NCI-H82 treated with DMSO at 0.1 percent for 48 hours (cell line): ENCODE measurements around the gene ARAF.
A peak's percentile ranks its signal among the peaks of the same experiment; 100 is the strongest.

Source experiments
- DNase-seq: peaks from one replicate; lab custom pipeline; 2025; ENCODE audit not compliant: unreplicated experiment; lab: John Stamatoyannopoulos, UW

Gene ARAF

GRCh38 chrX:47563801-47564315, 2.9 kb downstream of the ARAF start:
- no peak for DNase-seq

GRCh38 chrX:47564438-47565085, 3.6 kb downstream of the ARAF start:
- no peak for DNase-seq

GRCh38 chrX:47566841-47567240, 5.8 kb downstream of the ARAF start:
- no peak for DNase-seq

GRCh38 chrX:47568656-47569295, 7.8 kb downstream of the ARAF start:
- no peak for DNase-seq

GRCh38 chrX:47570794-47571193, 9.8 kb downstream of the ARAF start:
- no peak for DNase-seq

GRCh38 chrX:47571215-47571614, 10.2 kb downstream of the ARAF start:
- DNase-seq = no peak

GRCh38 chrX:47571896-47572295, 10.9 kb downstream of the ARAF start:
- no peak for DNase-seq

- DNase-seq = no peak
Measured at GRCh38 chrX:47572773-47573340, 11.9 kb downstream of the ARAF start.

- no peak for DNase-seq
Measured at GRCh38 chrX:47573341-47574075, 12.5 kb downstream of the ARAF start.

GRCh38 chrX:47574076-47574546, 13.1 kb downstream of the ARAF start:
- no peak for DNase-seq

- no peak for DNase-seq
Measured at GRCh38 chrX:47574547-47575301, 13.7 kb downstream of the ARAF start.

GRCh38 chrX:47576021-47576898, 15.3 kb downstream of the ARAF start:
- no peak for DNase-seq

- no peak for DNase-seq
Measured at GRCh38 chrX:47577424-47577823, 16.4 kb downstream of the ARAF start.

- DNase-seq = no peak
Measured at GRCh38 chrX:47577901-47578300, 16.9 kb downstream of the ARAF start.

GRCh38 chrX:47578692-47579091, 17.7 kb downstream of the ARAF start:
- DNase-seq = no peak

- DNase-seq = no peak
Measured at GRCh38 chrX:47579537-47579936, 18.5 kb downstream of the ARAF start.

- peak; percentile 40 for DNase-seq
Measured at GRCh38 chrX:47581731-47582647, 21.0 kb downstream of the ARAF start, which contains the start of gene TIMP1. Gene TIMP1 (plus strand): TSS chrX:47582436. CDS start chrX:47583416, 980 bp downstream.

- DNase-seq = no peak
Measured at GRCh38 chrX:47583240-47583861, 22.3 kb downstream of the ARAF start.
